Gastroesophageal sphincter (tissue), 4 donors: Measurements from ENCODE around the gene DNAH8. TPM values are rescaled to one million over a fixed set of nuclear protein-coding genes. Genes with fewer than 3 reads are reported as not detected.

Source experiments
- ATAC-seq: fragments of 150-250 bp; one replicate; pipeline ENCODE4 v1.9.1; 2016; ENCODE audit warnings: mild to moderate bottlenecking, moderate library complexity
- H3K27ac ChIP-seq, 4 donors: fragments of 200-600 bp; sonication (generic) in 3 of 4; 1 replicate in 3 of 4; 2 replicates in 1 of 4; pipeline ENCODE4 v1.5.1; 2016 to 2019
- H3K27me3 ChIP-seq: fragments of 200-600 bp; sonication (generic); one replicate; pipeline ENCODE4 v1.5.1; 2019
- H3K36me3 ChIP-seq, 2 donors: fragments of 200-600 bp; sonication (generic); one replicate each; pipeline ENCODE4 v1.5.1; 2019; ENCODE audit warnings: control low read depth in 1 of 2
- H3K4me1 ChIP-seq, 3 donors: fragments of 200-600 bp; sonication (generic); 1 replicate in 2 of 3; 2 replicates in 1 of 3; pipeline ENCODE4 v1.5.1; 2016 to 2019; ENCODE audit warnings: control low read depth in 2 of 3
- H3K4me3 ChIP-seq, 2 donors: fragments of 200-600 bp; sonication (generic); one replicate each; pipeline ENCODE4 v1.5.1; 2019; ENCODE audit warnings: mild to moderate bottlenecking in 1 of 2, moderate library complexity in 1 of 2
- H3K9me3 ChIP-seq, 3 donors: fragments of 200-600 bp; sonication (generic); one replicate each; pipeline ENCODE4 v1.5.1; 2017 to 2019; ENCODE audit warnings: control low read depth in 2 of 3
- CTCF ChIP-seq, 4 experiments: fragments of 200-600 bp in 2 of 4; fragments of 450-650 bp in 2 of 4; sonication (generic) in 1 of 4; IDR thresholded peaks; one replicate each; pipeline ENCODE4 v1.5.1; 2017 to 2019; ENCODE audit warnings: antibody characterized with exemption in 4 of 4, mild to moderate bottlenecking in 2 of 4, moderate library complexity in 2 of 4
- EP300 ChIP-seq: sonication (generic); formaldehyde crosslinking; IDR thresholded peaks from one replicate; pipeline ENCODE4 v1.6.1; 2017; ENCODE audit warnings: antibody characterized with exemption, mild to moderate bottlenecking
- POLR2A ChIP-seq, 2 donors: fragments of 450-650 bp; IDR thresholded peaks; one replicate each; pipeline ENCODE4 v1.6.1; 2017; ENCODE audit warnings: antibody characterized with exemption in 2 of 2, mild to moderate bottlenecking in 2 of 2, moderate library complexity in 1 of 2
- POLR2AphosphoS5 ChIP-seq: sonication (generic); formaldehyde crosslinking; IDR thresholded peaks from one replicate; pipeline ENCODE4 v1.6.1; 2017; ENCODE audit warnings: antibody characterized with exemption
- WGBS, 2 donors: methylation state at CpG; one replicate each; pipeline ENCODE4 v1.1.5; 2018; ENCODE audit warnings: low coverage in 1 of 2; 5-methylcytosine and 5-hydroxymethylcytosine counted together
- total RNA-seq, 4 donors: library from RNA; depleted of rRNA; stranded (reverse); fragments of >200 nt; gene quantifications; one replicate each; pipeline ENCODE4 v1.1.0, GENCODE V29; 2016

DNAH8 gene
- total RNA-seq, 4 donors from 2014 or later = not detected

DNA sequence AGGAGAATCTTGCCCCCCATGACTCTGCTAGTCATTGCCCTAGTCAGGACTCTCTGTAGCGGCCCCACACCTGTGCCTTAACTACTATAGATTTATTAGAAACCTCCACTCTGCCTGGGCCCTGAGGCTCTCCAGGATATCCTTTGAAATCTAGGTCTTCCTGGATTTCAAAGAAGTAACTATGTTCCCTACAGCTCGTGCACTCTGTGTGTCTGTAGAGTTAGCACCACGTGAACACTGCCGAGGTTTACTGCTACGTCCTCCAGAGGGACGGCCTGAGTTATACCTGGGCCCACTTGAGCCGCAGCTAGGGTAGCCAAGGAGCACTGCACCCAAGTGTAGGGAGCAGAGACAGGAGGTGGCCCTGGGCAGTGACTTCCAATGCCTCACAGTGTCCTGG lies 353.3 kb downstream of the DNAH8 start:
- Histone ChIP-seq H3K27me3 (peaks cover 6% of the 10 kb centered on the region), H3K4me1 (no peaks in the 10 kb centered on the region), H3K27ac (no peak overlapping the region), H3K36me3 (no peaks in the 10 kb centered on the region), H3K4me3 (no peak overlapping the region), H3K9me3 (no peaks in the 10 kb centered on the region)
- ATAC-seq = no peak
- TF ChIP-seq POLR2A (IDR thresholded peaks at IDR 0.05) (no peak), EP300 (no peak)
- 100% methylated on average over 2 of the region's 7 CpGs; no CpG with 5 or more reads in 1 of the 2 donors for WGBS, 2 donors

- no peaks in the 10 kb centered on the region for H3K36me3 ChIP-seq
- no peak for ATAC-seq
- no peak for TF ChIP-seq CTCF (IDR thresholded peaks at IDR 0.05)
- TF ChIP-seq POLR2AphosphoS5 = no peak
- TF ChIP-seq POLR2A (IDR thresholded peaks at IDR 0.05) = no peak
- TF ChIP-seq EP300 = no peak
- H3K4me1 ChIP-seq = no peaks in the 10 kb centered on the region
- no peak overlapping the region for H3K27ac ChIP-seq
- H3K9me3 ChIP-seq = no peaks in the 10 kb centered on the region
- H3K4me3 ChIP-seq = no peak overlapping the region
- H3K27me3 ChIP-seq = peaks cover 6% of the 10 kb centered on the region
- no CpG with 5 or more reads among the region's 9 CpGs for WGBS, 2 donors
Measured at GRCh38 chr6:39072830-39073229, 357.7 kb downstream of the DNAH8 start.

- Histone ChIP-seq H3K4me1 (no peaks in the 10 kb centered on the region), H3K27ac (no peak overlapping the region), H3K4me3 (no peak overlapping the region), H3K9me3 (no peaks in the 10 kb centered on the region), H3K27me3 (no peaks in the 10 kb centered on the region), H3K36me3 (no peaks in the 10 kb centered on the region)
- no peak for TF ChIP-seq POLR2AphosphoS5
- no peak for TF ChIP-seq CTCF (IDR thresholded peaks at IDR 0.05)
- TF ChIP-seq POLR2A (IDR thresholded peaks at IDR 0.05) = no peak
- no peak for TF ChIP-seq EP300
- ATAC-seq = no peak
- 86 to 87% methylated on average over 1 to 6 of the region's 17 CpGs for WGBS, 2 donors
Measured at GRCh38 chr6:39073471-39074355, 358.6 kb downstream of the DNAH8 start.

GRCh38 chr6:39074486-39074885 lies 359.4 kb downstream of the DNAH8 start:
- no peak for ATAC-seq
- no peaks in the 10 kb centered on the region for H3K4me1 ChIP-seq
- H3K36me3 ChIP-seq = no peaks in the 10 kb centered on the region
- H3K27me3 ChIP-seq = no peaks in the 10 kb centered on the region
- WGBS, 2 donors = 78 to 85% methylated on average over 5 to 8 of the region's 9 CpGs
- no peak overlapping the region for H3K4me3 ChIP-seq
- no peak overlapping the region for H3K27ac ChIP-seq
- H3K9me3 ChIP-seq = no peaks in the 10 kb centered on the region
- TF ChIP-seq POLR2AphosphoS5 = no peak
- no peak for TF ChIP-seq CTCF (IDR thresholded peaks at IDR 0.05)
- no peak for TF ChIP-seq EP300
- no peak for TF ChIP-seq POLR2A (IDR thresholded peaks at IDR 0.05)

GRCh38 chr6:39075010-39075686 lies 360.0 kb downstream of the DNAH8 start:
- Histone ChIP-seq H3K27me3 (no peaks in the 10 kb centered on the region), H3K4me1 (no peaks in the 10 kb centered on the region), H3K36me3 (no peaks in the 10 kb centered on the region), H3K27ac (no peak overlapping the region), H3K9me3 (no peaks in the 10 kb centered on the region), H3K4me3 (no peak overlapping the region)
- 51 to 100% methylated on average over 1 to 5 of the region's 12 CpGs for WGBS, 2 donors
- no peak for TF ChIP-seq POLR2AphosphoS5
- TF ChIP-seq CTCF (IDR thresholded peaks at IDR 0.05) = no peak
- TF ChIP-seq POLR2A (IDR thresholded peaks at IDR 0.05) = no peak
- no peak for ATAC-seq
